IMR-90 (cell line): Measurements from ENCODE around the gene PCDHGC5. TPM values are rescaled to one million over a fixed set of nuclear protein-coding genes. Genes with fewer than 3 reads are reported as not detected.

ENCODE experiments used
- ATAC-seq: fragments of 200-7000 bp; cut with Tn5 transposase; 2 replicates; pipeline ENCODE4 v1.9.1; 2020; ENCODE audit warnings: low read depth, mild to moderate bottlenecking, moderate library complexity
- BruUV-seq: library from RNA; stranded (reverse); fragments of 400-500 nt; replicated peaks from 2 replicates; lab custom pipeline; 2021; lab: Mats Ljungman, UMichigan
- CTCF ChIA-PET: fragments of 300-600 bp; formaldehyde crosslinking; extraction: SDS; loops from one replicate; lab custom pipeline; 2021; ENCODE audit warnings: antibody characterized with exemption; lab: Yijun Ruan, JAX
- POLR2A ChIA-PET: fragments of 300-600 bp; sonication (Branson Sonifier 250); formaldehyde crosslinking; loops from one replicate; lab custom pipeline; 2022; ENCODE audit warnings: antibody characterized with exemption; ENCODE audit not compliant: unreplicated experiment; lab: Charles Lee
- DNase-seq: peaks from one replicate; pipeline ENCODE4 v3.0.0; 2013
- H2AFZ ChIP-seq: replicated peaks from 2 replicates; pipeline ENCODE3; 2013; ENCODE audit warnings: low read length, mild to moderate bottlenecking; ENCODE audit not compliant: poor library complexity
- H2AK5ac ChIP-seq: 2 replicates; pipeline ENCODE4 v1.6.1; 2013; ENCODE audit warnings: low read depth, low read length, inconsistent platforms
- H2AK9ac ChIP-seq: replicated peaks from 2 replicates; pipeline ENCODE3; 2013; ENCODE audit warnings: mild to moderate bottlenecking, low read depth, low read length, moderate library complexity; ENCODE audit not compliant: poor library complexity
- H2BK120ac ChIP-seq: 2 replicates; pipeline ENCODE4 v1.6.1; 2013; ENCODE audit warnings: low read depth, low read length, inconsistent platforms
- H2BK15ac ChIP-seq: 3 replicates; pipeline ENCODE4 v1.6.1; 2013; ENCODE audit warnings: low read depth, low read length, inconsistent platforms
- H2BK20ac ChIP-seq: 2 replicates; pipeline ENCODE4 v1.6.1; 2013; ENCODE audit warnings: low read depth, mild to moderate bottlenecking, inconsistent platforms, low read length, moderate library complexity
- H2BK5ac ChIP-seq: 2 replicates; pipeline ENCODE4 v1.6.1; 2013; ENCODE audit warnings: mild to moderate bottlenecking, low read depth, low read length, inconsistent platforms; ENCODE audit not compliant: poor library complexity, severe bottlenecking
- H3K14ac ChIP-seq: replicated peaks from 2 replicates; pipeline ENCODE4 v1.6.1; 2013; ENCODE audit warnings: low read depth, low read length, inconsistent platforms
- H3K18ac ChIP-seq: 2 replicates; pipeline ENCODE4 v1.6.1; 2013; ENCODE audit warnings: low read depth, low read length, control low read depth
- H3K23ac ChIP-seq: 2 replicates; pipeline ENCODE4 v1.6.1; 2013; ENCODE audit warnings: low read depth, low read length, inconsistent platforms
- H3K27ac ChIP-seq: 2 replicates; pipeline ENCODE4 v1.5.1; 2013; ENCODE audit warnings: mild to moderate bottlenecking, control low read depth, low read length; ENCODE audit not compliant: insufficient read depth
- H3K27me3 ChIP-seq: 2 replicates; pipeline ENCODE4 v1.6.1; 2013; ENCODE audit warnings: low read length; ENCODE audit not compliant: control insufficient read depth, insufficient read depth
- H3K36me3 ChIP-seq: 2 replicates; pipeline ENCODE4 v1.6.1; 2013; ENCODE audit warnings: low read length, mixed read lengths; ENCODE audit not compliant: control insufficient read depth, insufficient read depth
- H3K4ac ChIP-seq: 2 replicates; pipeline ENCODE4 v1.6.1; 2013; ENCODE audit warnings: low read depth, low read length, inconsistent platforms
- H3K4me1 ChIP-seq: 2 replicates; pipeline ENCODE4 v1.6.1; 2013; ENCODE audit warnings: low read length, mixed read lengths; ENCODE audit not compliant: control insufficient read depth, insufficient read depth
- H3K4me2 ChIP-seq: 2 replicates; pipeline ENCODE4 v1.6.1; 2013; ENCODE audit warnings: low read depth, mild to moderate bottlenecking, control low read depth, low read length, moderate library complexity
- H3K4me3 ChIP-seq: 2 replicates; pipeline ENCODE4 v1.5.1; 2013; ENCODE audit warnings: low read depth, mild to moderate bottlenecking, control low read depth, low read length, moderate library complexity; ENCODE audit not compliant: insufficient read depth
- H3K56ac ChIP-seq: 2 replicates; pipeline ENCODE4 v1.6.1; 2013; ENCODE audit warnings: low read length, inconsistent platforms; ENCODE audit not compliant: insufficient read depth; ENCODE audit errors: extremely low read depth
- H3K79me1 ChIP-seq, 2 experiments: 2 replicates each; pipeline ENCODE4 v1.6.1; 2013; ENCODE audit warnings: low read length in 2 of 2, inconsistent platforms in 1 of 2, low read depth in 1 of 2
- H3K9ac ChIP-seq: 2 replicates; pipeline ENCODE4 v1.6.1; 2013; ENCODE audit warnings: low read depth, low read length, control low read depth
- H3K9me1 ChIP-seq: 2 replicates; pipeline ENCODE4 v1.6.1; 2013; ENCODE audit warnings: low read length, inconsistent platforms; ENCODE audit not compliant: insufficient read depth
- H3K9me3 ChIP-seq: 2 replicates; pipeline ENCODE4 v1.6.1; 2013; ENCODE audit warnings: low read length; ENCODE audit not compliant: control insufficient read depth, insufficient read depth
- H4K20me1 ChIP-seq: 2 replicates; pipeline ENCODE4 v1.6.1; 2013; ENCODE audit warnings: low read length, inconsistent platforms; ENCODE audit not compliant: insufficient read depth
- H4K5ac ChIP-seq: 2 replicates; pipeline ENCODE4 v1.6.1; 2013; ENCODE audit warnings: mild to moderate bottlenecking, low read depth, low read length, control low read depth
- H4K8ac ChIP-seq, 2 experiments: 2 replicates each; pipeline ENCODE4 v1.6.1; 2013; ENCODE audit warnings: low read depth in 2 of 2, low read length in 2 of 2, control low read depth in 1 of 2, inconsistent platforms in 1 of 2
- H4K91ac ChIP-seq: 2 replicates; pipeline ENCODE4 v1.6.1; 2013; ENCODE audit warnings: low read depth, low read length, inconsistent platforms; ENCODE audit not compliant: insufficient read depth
- CHD1 ChIP-seq: IDR thresholded peaks from 2 replicates; pipeline ENCODE4 v1.6.1; 2012; ENCODE audit warnings: low read depth, low read length, improper control_type of control experiment
- MAFK ChIP-seq: IDR thresholded peaks from 2 replicates; pipeline ENCODE4 v1.6.1; 2012; ENCODE audit warnings: low read depth, low read length, improper control_type of control experiment
- MAZ ChIP-seq: IDR thresholded peaks from 2 replicates; pipeline ENCODE4 v1.6.1; 2012; ENCODE audit warnings: low read depth, mild to moderate bottlenecking, low read length, improper control_type of control experiment, moderate library complexity, borderline replicate concordance
- NFE2L2 ChIP-seq: fragments of 150-350 bp; IDR thresholded peaks from 2 replicates; pipeline ENCODE4 v1.6.1; 2016; ENCODE audit warnings: low read depth, mild to moderate bottlenecking, low read length
- POLR2A ChIP-seq: IDR thresholded peaks from 2 replicates; pipeline ENCODE4 v1.6.1; 2012; ENCODE audit warnings: mild to moderate bottlenecking, low read depth, low read length
- RAD21 ChIP-seq: IDR thresholded peaks from 2 replicates; pipeline ENCODE4 v1.6.1; 2012; ENCODE audit warnings: low read length, improper control_type of control experiment
- RCOR1 ChIP-seq: IDR thresholded peaks from 2 replicates; pipeline ENCODE4 v1.6.1; 2012; ENCODE audit warnings: mild to moderate bottlenecking, low read length, improper control_type of control experiment; ENCODE audit not compliant: insufficient replicate concordance
- RFX5 ChIP-seq: IDR thresholded peaks from 2 replicates; pipeline ENCODE4 v1.8.0; 2012; ENCODE audit warnings: low read depth, mild to moderate bottlenecking, low read length, moderate library complexity
- SMC3 ChIP-seq: fragments of 150-350 bp; IDR thresholded peaks from 2 replicates; pipeline ENCODE4 v1.6.1; 2016; ENCODE audit warnings: low read depth, mild to moderate bottlenecking, antibody characterized with exemption, low read length, moderate library complexity
- WGBS, 2 experiments: methylation state at CpG; one replicate each; pipeline versions ENCODE4 v1.1.5 to v1.1.7; 2013; ENCODE audit warnings: missing lambda C conversion rate in 2 of 2; ENCODE audit not compliant: insufficient read length in 1 of 2; ENCODE audit errors: extremely low coverage in 2 of 2; 5-methylcytosine and 5-hydroxymethylcytosine counted together
- dilution Hi-C: fragments of 300-500 bp; cut with HindIII; formaldehyde crosslinking; loops from one replicate; pipeline ENCODE4 v1.14.3; 2018; ENCODE audit warnings: low sequenced_read_pairs; ENCODE audit not compliant: unreplicated experiment
- in situ Hi-C: fragments of 300-500 bp; cut with MboI; formaldehyde crosslinking; loops from 3 replicates; pipeline ENCODE4 v1.14.3; 2019; ENCODE audit warnings: low sequenced_read_pairs, inconsistent platforms, mixed read lengths
- intact Hi-C: fragments of 100-400 bp; cut with micrococcal nuclease; formaldehyde crosslinking; loops from 2 replicates; pipeline ENCODE4 v1.10.0; 2022
- polyA plus RNA-seq, 3 experiments: library from polyadenylated mRNA; depleted of rRNA; stranded (reverse); fragments of >200 nt; gene quantifications; 2 replicates each; pipeline ENCODE4 v1.2.3, GENCODE V29; 2012; ENCODE audit warnings: low replicate concordance in 1 of 3
- total RNA-seq: library from RNA; depleted of rRNA; stranded (reverse); fragments of >200 nt; gene quantifications from 2 replicates; pipeline ENCODE4 v1.2.3, GENCODE V29; 2012
- TF ChIP-seq, protein P1 (sequence below): fragments of 150-350 bp; IDR thresholded peaks from 2 replicates; pipeline ENCODE4 v1.6.1; 2017; ENCODE audit warnings: mild to moderate bottlenecking, antibody characterized with exemption, low read length, low read depth

PCDHGC5 gene
- total and polyA plus RNA-seq, 2 of the 4 experiments (the other 2 are of a cell fraction) = 2.9 to 3.8 TPM

DNA sequence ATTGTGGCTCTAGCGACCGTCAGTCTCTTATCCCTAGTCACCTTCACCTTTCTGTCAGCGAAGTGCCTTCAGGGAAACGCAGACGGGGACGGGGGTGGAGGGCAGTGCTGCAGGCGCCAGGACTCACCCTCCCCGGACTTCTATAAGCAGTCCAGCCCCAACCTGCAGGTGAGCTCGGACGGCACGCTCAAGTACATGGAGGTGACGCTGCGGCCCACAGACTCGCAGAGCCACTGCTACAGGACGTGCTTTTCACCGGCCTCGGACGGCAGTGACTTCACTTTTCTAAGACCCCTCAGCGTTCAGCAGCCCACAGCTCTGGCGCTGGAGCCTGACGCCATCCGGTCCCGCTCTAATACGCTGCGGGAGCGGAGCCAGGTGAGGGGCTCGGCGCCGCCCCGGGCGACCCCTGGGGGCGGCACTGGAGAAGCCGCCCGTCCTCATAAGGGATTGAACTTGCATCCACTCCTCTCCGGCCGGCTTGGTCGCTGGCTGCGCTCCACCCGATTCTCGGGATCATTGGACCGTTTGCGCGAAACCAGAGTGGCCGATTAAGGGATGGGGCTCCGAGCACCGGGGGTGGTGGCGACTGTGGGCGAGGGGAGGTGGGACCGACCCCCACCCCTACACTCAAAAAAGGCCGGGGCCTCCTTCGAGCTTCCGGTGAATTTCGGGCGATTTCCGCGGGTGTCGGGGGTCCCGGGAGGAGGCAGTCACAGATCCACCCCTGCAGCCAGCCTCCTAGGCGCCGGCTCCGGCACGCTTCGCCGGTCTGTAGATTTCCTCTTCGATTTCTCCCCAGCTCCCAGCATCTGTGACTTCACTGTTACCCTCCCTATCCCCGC is 2.7 kb downstream of the PCDHGC5 start:
- TF ChIP-seq CHD1 (no peak), SMC3 (no peak), MAZ (no peak), POLR2A (no peak), RAD21 (no peak), RCOR1 (no peak), NFE2L2 (no peak), MAFK (no peak), RFX5 (no peak)
- TF ChIP-seq, protein P1, sequence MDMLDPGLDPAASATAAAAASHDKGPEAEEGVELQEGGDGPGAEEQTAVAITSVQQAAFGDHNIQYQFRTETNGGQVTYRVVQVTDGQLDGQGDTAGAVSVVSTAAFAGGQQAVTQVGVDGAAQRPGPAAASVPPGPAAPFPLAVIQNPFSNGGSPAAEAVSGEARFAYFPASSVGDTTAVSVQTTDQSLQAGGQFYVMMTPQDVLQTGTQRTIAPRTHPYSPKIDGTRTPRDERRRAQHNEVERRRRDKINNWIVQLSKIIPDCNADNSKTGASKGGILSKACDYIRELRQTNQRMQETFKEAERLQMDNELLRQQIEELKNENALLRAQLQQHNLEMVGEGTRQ = no peak
- Histone ChIP-seq H4K91ac (no peak overlapping the region), H2AK5ac (no peak overlapping the region), H3K14ac (no peak overlapping the region), H3K23ac (no peak overlapping the region), H3K27ac (no peak overlapping the region), H2BK20ac (no peak overlapping the region), H3K18ac (no peak overlapping the region), H3K79me1 (peaks cover 29 to 72% of the 10 kb centered on the region in 2 experiments), H3K4ac (no peak overlapping the region), H3K56ac (no peak overlapping the region), H2BK120ac (no peak overlapping the region), H2AK9ac (no peak overlapping the region), H3K27me3 (no peaks in the 10 kb centered on the region), H2BK15ac (no peak overlapping the region), H3K4me3 (no peak overlapping the region), H4K8ac (no peak overlapping the region), H2BK5ac (no peak overlapping the region), H4K20me1 (peaks cover 51% of the 10 kb centered on the region), H3K9me3 (no peaks in the 10 kb centered on the region), H3K9me1 (peaks cover 34% of the 10 kb centered on the region), H3K4me2 (no peak overlapping the region), H3K4me1 (peaks cover 39% of the 10 kb centered on the region), H3K9ac (no peak overlapping the region), H3K36me3 (peaks cover 42% of the 10 kb centered on the region), H4K5ac (no peak overlapping the region), H2AFZ (no peak overlapping the region)
- WGBS, 2 experiments = 81% methylated on average over 45 of the region's 66 CpGs; no CpG with 5 or more reads in 1 of the 2 experiments
- intact Hi-C loops (no loop called here), in situ Hi-C loops (no loop called here), dilution Hi-C loops (no loop called here)
- CTCF ChIA-PET = no interaction called here
- POLR2A ChIA-PET = no interaction called here
- ATAC-seq = no peak
- no TSS peak for BruUV-seq
- DNase-seq = no peak
